ENCODE data around the gene PRDM15.

Gene PRDM15

GRCh38 chr21:41825881-41826280 lies 53.3 kb downstream of the PRDM15 start:
- TF ChIP-seq CTCF (conservative IDR thresholded peaks at IDR 0.05; ENCODE audit: low read depth, low read length): no peak
- no peak for DNase-seq (ENCODE audit: low read depth)
- H3K4me3 ChIP-seq (ENCODE audit: low read depth, low read length): no peak overlapping the region

- DNase-seq (ENCODE audit: low read depth): no peak
- H3K4me3 ChIP-seq (ENCODE audit: low read depth, low read length): no peak overlapping the region
- no peak for TF ChIP-seq CTCF (conservative IDR thresholded peaks at IDR 0.05; ENCODE audit: low read depth, low read length)
These were observed 53.9 kb downstream of the PRDM15 start for GRCh38 chr21:41825216-41825615.

DNA sequence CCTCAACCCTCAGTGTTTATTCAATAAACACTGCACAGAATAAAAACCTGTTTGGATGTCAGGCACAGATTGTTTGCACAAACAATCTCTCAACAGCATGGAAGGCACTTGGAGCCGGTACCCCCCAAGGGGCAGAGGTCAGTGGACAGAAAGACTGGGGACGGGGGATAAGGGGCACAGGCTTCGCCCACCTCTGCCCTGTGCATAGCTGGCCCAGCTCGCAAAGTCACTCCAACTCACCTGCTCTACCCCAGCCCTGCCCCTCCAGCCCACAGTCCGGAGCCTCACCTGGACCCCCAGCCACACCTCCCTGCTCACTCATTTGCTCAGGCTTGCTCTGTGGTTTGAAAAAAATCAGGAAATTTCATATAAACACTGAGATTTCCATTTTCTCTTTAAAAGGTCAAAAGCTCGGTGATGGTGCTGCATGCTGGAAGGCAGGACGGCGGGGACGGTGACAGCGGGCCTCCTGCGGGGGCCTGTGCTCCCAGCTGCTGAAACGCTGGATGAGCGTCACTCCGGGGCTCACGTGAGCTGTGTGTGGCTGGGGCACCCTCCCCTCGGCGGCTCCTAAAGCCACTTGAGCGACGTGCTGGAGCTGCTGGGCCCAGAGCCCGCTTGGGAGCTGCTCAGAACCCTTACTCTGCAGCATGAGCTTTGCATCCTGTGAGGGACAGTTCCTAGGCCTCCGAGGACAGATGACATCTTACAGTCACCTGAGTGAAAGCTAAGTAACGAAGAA lies 54.5 kb downstream of the PRDM15 start:
- TF ChIP-seq CTCF (conservative IDR thresholded peaks at IDR 0.05; ENCODE audit: low read depth, low read length): no peak
- no peak overlapping the region for H3K4me3 ChIP-seq (ENCODE audit: low read depth, low read length)
- no peak for DNase-seq (ENCODE audit: low read depth)

DNA sequence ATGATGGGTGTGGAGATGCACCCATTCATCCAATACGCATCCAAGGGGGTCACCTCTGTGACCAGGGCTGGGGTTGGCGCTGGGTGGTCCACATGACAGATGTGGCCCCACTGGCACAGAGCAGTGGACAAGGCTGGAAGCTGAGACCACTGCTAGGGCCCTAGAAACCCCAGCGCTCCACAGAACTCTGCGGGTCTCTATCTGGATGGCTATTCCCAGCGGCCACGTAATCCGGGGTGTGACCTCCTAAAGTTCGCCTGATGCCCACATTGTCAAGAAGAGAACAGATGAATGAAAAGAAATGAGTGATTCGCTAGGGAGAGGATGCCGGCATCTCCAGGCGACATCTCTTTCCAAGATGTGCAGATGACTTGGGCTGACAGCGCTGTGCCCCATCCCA lies 55.2 kb downstream of the PRDM15 start:
- no peak for DNase-seq (ENCODE audit: low read depth)
- TF ChIP-seq CTCF (conservative IDR thresholded peaks at IDR 0.05; ENCODE audit: low read depth, low read length): no peak
- no peak overlapping the region for H3K4me3 ChIP-seq (ENCODE audit: low read depth, low read length)

DNA sequence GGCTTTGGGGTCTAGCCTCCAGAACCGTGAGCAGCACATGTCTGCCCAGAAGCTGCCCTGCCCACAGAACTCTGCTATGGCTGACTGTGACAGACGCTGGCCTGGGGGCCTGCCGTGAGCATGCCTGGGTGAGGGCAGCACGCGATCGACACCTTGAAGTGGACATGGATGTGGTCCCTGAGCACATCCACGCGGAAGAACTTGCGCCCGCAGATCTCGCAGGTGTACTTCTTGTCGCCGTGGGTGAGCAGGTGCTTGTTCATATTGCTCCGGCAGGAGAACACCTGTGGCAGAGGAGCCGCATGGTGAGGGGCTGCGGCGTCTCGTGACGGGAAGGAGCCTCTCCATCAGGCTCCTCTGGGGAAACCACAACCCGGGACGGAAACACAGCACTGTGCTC lies 56.0 kb downstream of the PRDM15 start:
- H3K4me3 ChIP-seq (ENCODE audit: low read depth, low read length): no peak overlapping the region
- no peak for DNase-seq (ENCODE audit: low read depth)
- TF ChIP-seq CTCF (conservative IDR thresholded peaks at IDR 0.05; ENCODE audit: low read depth, low read length): no peak

DNA sequence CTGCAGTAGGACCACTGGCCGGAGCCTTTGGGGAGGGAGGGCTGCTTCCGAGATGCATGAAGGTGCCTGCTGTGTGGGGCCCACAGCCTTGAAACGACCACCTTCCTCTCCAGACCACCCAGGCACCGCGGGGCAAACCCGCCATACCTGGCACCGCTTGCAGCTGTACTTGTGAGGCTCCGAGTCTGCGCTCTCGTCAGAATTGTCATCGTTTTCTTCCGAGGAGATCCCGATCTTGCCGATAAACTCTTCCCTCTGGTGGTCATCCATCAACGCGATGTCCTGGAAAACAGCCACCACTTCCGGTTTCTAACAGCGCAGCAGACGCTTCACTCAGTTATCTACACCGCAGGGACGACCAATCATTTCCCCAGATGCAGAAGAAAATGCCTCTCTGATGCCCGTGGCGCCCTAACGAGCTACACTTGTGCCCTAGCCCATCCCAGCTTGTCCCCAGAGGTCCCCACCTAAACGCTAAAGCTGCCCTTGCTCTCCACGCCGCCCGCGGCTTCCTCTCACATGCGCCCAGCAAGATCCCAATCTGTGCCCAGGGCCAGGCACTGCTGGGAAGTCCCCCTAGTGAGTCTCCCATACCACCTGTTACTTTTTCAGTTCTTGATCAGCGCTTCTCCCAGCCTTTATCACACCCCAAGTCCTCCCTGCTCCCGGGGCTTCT lies 57.2 kb downstream of the PRDM15 start:
- H3K4me3 ChIP-seq (ENCODE audit: low read depth, low read length): no peak overlapping the region
- TF ChIP-seq CTCF (conservative IDR thresholded peaks at IDR 0.05; ENCODE audit: low read depth, low read length): no peak
- no peak for DNase-seq (ENCODE audit: low read depth)
